NK-92 treated with Interleukin-12 subunit alpha and Interleukin-12 subunit beta, amount 100 ng/mL, for 24 hours (cell line): ENCODE measurements around the gene C1orf159.

Experiments
- DNase-seq: peaks from one replicate; lab custom pipeline; 2025; lab: John Stamatoyannopoulos, UW

The C1orf159 gene

DNA sequence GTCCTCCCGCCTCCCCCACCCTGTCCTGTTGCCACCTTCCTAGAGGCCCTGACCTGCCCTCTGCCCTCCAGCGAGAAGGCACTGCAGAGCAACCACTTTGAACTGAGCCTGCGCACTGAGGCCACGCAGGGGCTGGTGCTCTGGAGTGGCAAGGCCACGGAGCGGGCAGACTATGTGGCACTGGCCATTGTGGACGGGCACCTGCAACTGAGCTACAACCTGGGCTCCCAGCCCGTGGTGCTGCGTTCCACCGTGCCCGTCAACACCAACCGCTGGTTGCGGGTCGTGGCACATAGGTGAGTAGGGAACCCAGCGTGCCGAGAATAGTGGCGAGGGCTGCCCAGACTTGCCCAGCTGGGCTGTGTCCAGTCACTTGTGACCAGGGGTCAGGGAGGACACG lies 62.2 kb downstream of the C1orf159 start:
- DNase-seq: no peak

DNA sequence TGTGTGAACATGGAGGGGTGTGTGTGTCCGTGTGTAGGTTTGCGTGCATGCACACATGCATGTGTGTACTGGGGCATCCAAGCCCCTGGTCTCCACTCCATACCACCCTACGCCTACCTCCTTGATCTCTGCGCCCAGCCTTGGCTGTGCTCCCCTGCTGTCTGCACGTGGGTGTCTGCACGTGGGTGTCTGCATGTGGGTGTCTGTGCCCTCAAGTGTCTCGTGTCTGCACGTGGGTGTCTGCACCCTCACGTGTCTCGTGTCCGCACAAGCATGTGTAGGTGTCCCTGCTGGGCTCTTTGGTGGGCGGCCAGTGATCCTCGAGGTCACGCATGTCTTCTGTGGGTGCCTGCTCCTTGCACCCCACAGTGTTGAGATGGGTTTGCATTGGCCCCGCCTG lies 62.9 kb downstream of the C1orf159 start:
- no peak for DNase-seq

- no peak for DNase-seq
Measured at GRCh38 chr1:1052003-1052840, 63.7 kb downstream of the C1orf159 start.

GRCh38 chr1:1051127-1051810 lies 64.6 kb downstream of the C1orf159 start:
- no peak for DNase-seq

DNA sequence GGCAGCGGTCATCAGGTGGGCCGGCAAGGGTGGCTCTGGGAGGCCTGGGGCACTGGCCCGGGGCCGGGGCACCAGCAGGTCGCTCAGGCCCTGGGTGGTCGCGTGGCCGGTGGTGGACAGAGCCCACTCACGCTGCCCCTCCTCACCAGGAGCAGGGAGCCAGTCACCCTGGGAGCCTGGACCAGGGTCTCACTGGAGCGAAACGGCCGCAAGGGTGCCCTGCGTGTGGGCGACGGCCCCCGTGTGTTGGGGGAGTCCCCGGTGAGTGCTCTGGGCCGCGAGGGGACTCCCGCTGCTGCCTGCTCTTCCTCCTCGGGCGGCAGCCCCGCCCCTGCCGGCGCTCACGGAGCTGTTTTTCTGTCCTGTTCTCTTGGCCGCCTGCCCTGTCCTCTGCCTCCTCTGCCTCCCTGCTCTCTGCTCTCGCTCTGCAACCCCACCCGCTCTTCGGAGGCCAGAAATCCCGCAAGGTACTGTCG lies 65.3 kb downstream of the C1orf159 start:
- DNase-seq: no peak

DNA sequence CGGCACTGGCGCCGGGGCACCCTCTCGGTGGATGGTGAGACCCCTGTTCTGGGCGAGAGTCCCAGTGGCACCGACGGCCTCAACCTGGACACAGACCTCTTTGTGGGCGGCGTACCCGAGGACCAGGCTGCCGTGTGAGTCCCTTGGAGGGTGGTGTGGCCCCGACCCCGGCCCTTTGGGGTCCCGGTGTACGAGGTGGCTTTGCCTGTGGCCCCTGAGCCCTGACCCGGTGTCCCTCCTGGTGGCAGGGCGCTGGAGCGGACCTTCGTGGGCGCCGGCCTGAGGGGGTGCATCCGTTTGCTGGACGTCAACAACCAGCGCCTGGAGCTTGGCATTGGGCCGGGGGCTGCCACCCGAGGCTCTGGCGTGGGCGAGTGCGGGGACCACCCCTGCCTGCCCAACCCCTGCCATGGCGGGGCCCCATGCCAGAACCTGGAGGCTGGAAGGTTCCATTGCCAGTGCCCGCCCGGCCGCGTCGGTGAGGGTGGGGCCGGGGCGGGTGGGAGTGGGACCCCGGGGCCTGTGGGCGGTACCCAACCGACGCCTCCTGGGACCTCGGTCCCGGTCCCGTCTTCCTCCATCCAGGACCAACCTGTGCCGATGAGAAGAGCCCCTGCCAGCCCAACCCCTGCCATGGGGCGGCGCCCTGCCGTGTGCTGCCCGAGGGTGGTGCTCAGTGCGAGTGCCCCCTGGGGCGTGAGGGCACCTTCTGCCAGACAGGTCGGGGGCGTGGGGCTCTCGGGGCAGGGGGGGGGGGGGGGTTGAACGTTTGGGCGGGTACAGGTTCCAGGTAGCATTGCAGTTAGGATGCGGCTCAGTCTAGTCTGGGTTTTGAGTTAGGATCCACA lies 66.3 kb downstream of the C1orf159 start:
- no peak for DNase-seq

- no peak for DNase-seq
Measured at GRCh38 chr1:1048765-1049164, 67.1 kb downstream of the C1orf159 start.

DNA sequence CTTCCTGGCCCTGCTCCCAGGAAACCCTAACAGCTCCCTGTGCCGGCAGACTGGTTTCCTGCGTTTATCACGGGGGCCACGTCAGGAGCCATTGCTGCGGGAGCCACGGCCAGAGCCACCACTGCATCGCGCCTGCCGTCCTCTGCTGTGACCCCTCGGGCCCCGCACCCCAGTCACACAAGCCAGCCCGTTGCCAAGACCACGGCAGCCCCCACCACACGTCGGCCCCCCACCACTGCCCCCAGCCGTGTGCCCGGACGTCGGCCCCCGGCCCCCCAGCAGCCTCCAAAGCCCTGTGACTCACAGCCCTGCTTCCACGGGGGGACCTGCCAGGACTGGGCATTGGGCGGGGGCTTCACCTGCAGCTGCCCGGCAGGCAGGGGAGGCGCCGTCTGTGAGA lies 67.9 kb downstream of the C1orf159 start:
- no peak for DNase-seq

GRCh38 chr1:1047407-1047806 lies 68.5 kb downstream of the C1orf159 start:
- DNase-seq: no peak

- no peak for DNase-seq
Measured at GRCh38 chr1:1046767-1047166, 69.1 kb downstream of the C1orf159 start.

DNA sequence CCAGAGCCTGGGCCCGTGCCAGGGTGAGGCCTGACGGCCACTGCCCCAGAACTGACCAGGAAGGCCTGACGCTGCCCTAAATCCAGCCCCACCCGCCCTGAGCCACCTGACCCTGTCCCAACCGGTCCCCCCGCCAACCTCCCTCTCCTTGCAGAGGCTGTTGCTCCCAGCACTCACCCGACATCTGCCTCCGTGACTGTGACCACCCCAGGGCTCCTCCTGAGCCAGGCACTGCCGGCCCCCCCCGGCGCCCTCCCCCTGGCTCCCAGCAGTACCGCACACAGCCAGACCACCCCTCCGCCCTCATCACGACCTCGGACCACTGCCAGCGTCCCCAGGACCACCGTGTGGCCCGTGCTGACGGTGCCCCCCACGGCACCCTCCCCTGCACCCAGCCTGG lies 69.6 kb downstream of the C1orf159 start:
- DNase-seq: no peak

DNA sequence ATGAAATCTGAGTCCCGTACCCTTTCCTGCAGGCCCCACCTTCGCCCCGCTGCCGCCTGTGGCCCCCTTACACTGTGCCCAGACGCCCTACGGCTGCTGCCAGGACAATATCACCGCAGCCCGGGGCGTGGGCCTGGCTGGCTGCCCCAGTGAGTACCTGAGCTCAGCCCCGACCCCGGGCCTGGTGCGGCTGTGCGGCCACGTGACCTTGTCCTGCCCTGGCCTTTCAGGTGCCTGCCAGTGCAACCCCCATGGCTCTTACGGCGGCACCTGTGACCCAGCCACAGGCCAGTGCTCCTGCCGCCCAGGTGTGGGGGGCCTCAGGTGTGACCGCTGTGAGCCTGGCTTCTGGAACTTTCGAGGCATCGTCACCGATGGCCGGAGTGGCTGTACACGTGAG lies 70.8 kb downstream of the C1orf159 start:
- no peak for DNase-seq

GRCh38 chr1:1044455-1045078 lies 71.3 kb downstream of the C1orf159 start:
- no peak for DNase-seq

- no peak for DNase-seq
Measured at GRCh38 chr1:1043921-1044320, 72.0 kb downstream of the C1orf159 start.

DNA sequence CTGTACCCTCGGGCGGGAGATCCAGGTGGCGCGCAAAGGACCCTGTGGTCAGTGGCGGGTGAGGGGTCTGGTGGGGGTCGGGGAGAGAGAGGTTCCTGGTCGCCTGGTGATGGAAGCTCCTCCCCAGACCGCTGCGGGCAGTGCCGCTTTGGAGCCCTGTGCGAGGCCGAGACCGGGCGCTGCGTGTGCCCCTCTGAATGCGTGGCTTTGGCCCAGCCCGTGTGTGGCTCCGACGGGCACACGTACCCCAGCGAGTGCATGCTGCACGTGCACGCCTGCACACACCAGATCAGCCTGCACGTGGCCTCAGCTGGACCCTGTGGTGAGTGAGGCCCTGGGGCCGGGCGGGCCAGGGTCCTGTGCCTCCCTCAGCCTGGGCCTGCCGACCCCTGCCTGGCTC lies 72.5 kb downstream of the C1orf159 start:
- DNase-seq: no peak

DNA sequence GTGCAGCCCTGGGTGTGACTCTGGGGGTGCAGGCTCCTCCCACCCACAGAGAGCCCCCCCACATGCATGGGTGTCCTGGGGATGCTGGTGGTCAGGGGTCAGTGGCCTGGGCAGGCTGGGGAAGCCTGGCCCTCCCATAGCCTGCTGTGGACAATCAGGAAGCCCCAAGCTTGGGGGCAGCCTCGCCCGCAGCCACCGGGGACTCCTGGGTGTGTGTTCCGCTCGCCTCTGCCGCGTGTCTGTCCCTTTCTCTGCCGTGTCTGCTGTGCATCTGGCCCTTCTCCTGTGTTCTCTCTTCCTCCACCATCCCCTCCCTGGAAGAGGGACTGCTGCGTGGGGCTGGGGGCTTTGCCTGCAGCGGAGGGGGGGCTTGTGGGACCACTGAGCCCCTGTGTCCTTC lies 73.1 kb downstream of the C1orf159 start:
- DNase-seq: no peak

- no peak for DNase-seq
Measured at GRCh38 chr1:1041873-1042272, 74.0 kb downstream of the C1orf159 start.

GRCh38 chr1:1041092-1041523 lies 74.8 kb downstream of the C1orf159 start:
- no peak for DNase-seq

- no peak for DNase-seq
Measured at GRCh38 chr1:1040004-1040991, 75.6 kb downstream of the C1orf159 start.

- DNase-seq: no peak
Measured at GRCh38 chr1:1039145-1039910, 76.6 kb downstream of the C1orf159 start.
